CD4-positive, alpha-beta T cell treated with Interleukin-10 for 1 hour (primary cell): Measurements from ENCODE around the gene CPB2.

Experiments used
- DNase-seq: peaks from one replicate; pipeline ENCODE4 v3.0.0-alpha.2; 2020

The CPB2 gene

DNA sequence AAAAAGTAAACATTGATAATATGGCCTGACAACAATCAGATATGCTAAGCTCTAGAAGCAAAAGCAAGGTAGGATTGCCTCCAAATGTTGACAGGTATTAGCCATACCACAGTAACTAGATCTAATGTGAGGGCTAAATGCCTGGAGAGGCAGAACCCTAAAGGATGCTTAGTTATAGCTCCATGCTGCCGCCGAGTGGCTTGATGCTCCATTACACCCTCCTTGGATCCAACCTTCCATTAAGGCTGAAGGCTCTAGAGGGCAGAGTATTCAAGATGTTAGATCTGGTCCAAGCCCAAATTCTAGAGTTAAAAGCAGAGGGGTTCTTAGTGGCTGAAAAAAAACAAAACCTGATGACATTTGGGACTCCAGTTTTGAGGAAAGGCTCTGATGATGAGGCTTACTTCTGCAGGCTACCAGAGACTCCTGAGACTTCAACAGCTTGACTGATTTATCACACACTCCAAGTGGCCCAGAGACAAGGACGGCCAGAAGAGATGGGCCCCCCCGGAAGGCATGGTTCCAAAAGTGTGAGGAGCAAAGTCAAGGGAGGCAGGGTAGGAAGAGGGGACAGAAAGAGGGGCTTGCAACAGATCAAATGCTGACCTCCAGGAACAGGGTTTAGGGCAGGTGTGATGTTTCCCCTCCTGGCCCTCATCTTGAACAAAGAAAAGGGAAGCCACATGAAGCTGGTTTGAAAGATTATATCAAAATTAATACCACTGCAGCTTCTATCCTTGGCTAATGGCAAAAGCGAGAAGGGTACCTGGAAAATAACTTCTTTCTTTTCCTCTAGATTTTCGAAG is 21.9 kb upstream of the CPB2 start:
- peak; percentile 75 for DNase-seq

DNA sequence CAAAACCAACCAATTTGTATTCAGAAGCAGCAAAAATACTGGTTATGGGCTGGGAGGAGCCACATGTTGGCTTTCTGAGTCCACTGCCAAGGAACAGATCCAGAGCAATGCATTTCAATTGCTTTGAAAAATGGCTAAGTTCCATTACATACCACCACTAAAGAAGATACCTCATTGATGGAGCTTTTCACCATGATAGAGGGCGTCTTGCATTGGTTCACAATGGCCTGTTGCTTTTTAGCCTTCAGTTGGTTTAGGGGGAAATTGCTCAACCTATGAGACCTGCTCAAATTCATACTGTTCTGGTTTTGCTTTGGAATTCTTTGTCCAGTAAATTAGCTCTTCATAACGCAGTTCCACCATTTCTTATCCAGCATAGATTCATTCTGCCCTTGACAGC is 21.2 kb upstream of the CPB2 start:
- DNase-seq: no peak

DNA sequence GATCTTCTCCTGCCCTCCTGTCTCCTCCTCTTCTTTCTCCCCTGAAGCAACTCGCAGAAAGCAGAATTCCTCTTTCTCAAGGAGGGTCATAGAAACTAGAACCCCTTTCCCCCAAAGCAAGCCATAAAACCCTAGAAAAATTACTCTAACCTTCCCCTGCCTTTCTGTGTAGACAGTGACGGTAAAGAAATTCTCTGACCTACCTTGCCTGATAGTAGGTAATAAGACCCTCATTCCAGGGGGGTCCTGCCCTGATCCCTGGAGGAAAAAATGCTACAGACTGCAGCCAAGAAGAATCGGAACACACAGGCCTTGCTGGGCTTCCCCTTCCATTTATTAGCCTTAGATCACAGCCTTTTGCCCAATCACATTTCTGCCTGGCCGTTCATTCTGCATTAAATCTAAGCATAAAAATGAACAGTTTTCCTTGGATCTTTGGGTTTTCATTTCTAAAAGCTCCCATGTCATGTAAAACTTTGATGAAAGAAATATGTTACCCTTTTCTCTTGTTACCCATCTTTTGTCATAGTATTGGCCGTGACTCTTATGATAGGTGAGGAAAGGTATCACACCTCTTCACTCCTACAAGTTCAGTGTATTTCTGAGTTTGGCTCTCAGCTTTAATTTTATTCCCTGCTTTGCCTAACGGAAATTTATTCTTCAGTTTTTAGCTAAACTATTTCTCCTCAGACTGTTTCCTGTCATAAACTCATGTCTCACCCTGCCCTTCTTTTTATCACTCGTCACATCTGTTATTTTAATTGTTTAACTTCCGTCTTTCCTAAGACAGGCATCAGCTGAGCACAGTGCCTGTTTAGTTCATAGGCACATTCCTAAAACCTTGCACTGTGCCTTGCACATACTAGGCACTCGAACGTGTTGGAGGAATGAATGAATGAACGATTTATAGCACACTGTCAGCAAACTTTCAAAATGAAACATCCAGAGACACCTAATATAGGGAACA is 20.4 kb upstream of the CPB2 start:
- DNase-seq: peak; percentile 19

DNA sequence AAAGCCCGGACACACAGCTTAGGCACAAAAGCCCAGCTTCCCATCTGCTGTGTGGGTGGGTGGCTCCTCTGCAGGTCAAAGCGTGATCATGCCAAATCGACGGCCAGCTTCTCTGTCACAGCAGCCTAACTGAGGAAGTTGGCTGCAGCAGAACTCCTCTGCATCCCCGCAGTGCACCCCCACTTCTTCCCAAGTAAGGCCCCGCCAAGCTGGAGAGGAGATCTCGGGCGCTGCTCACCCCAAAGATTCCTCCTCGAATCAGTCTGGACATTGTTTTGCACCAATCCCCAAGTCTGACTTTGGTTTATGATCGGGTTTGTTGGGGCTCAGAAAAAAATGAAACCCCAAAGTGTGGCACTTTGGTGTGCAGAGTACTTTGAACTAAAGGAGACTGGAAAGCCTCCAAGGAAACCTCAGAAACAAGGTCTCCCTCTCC is 19.7 kb upstream of the CPB2 start:
- DNase-seq: peak; percentile 23

DNA sequence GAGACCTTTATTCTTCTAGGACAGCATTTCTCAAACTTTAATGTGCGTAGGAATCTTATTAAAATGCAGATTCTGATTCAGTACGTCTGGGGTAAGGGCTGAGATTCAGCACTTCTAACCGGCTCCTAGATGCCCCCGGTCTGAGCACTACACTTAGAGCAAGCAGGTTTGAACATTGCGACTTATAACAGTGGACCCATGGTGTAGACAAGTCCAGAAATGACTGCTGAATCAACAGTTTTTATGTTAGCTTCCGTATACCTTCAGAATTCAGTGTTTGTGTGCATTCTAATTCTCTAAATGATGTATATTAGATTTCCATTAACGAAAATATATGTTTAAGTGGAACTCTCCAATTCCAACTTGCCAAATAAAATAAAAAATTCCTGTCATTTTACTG is 17.5 kb upstream of the CPB2 start:
- no peak for DNase-seq

DNA sequence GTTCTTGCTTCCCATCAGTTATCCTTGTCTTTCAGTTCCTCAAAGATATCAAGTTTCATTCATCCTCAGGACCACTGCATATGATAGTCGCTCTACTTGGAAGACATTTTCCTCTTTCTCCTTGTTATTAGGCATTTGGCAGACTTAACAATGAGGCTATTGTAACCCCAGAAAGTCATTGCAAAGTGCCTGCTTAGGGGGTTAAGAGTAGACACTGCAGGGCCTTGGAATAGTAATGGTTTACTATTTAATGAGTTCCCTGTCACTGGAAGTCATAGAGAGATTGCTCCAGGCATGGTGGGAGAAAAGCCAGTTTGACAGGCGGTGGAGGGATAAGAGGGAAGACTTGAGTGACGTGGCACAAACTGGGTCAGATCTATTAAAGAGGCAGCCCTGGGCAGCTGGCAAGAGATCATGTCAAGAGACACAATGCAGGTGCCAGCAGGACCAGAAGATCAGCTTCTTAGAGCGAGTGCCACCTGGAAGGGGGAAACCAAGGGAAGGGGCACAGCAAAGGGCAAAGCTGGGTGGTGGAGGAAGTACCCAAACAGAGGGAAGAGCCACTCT is 16.8 kb upstream of the CPB2 start:
- no peak for DNase-seq

DNA sequence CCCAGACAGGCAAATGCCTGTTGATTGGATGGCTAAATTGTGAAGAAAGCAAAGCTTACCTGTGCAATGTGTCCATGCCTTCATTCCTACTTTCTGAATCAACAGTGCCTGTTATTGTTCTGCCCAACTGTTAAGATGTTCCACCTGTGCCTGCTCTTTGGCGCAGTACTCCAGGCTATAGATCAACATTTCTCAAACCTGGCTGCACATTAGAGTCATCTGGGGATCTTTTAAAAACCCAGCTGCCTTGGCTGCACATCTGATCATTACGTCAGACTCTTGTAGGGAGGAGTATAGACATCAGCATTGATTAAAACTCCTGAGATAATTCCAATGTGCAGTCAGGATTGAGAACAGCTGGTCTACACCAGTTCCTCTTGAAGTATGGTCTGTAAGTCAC is 16.2 kb upstream of the CPB2 start:
- no peak for DNase-seq

DNA sequence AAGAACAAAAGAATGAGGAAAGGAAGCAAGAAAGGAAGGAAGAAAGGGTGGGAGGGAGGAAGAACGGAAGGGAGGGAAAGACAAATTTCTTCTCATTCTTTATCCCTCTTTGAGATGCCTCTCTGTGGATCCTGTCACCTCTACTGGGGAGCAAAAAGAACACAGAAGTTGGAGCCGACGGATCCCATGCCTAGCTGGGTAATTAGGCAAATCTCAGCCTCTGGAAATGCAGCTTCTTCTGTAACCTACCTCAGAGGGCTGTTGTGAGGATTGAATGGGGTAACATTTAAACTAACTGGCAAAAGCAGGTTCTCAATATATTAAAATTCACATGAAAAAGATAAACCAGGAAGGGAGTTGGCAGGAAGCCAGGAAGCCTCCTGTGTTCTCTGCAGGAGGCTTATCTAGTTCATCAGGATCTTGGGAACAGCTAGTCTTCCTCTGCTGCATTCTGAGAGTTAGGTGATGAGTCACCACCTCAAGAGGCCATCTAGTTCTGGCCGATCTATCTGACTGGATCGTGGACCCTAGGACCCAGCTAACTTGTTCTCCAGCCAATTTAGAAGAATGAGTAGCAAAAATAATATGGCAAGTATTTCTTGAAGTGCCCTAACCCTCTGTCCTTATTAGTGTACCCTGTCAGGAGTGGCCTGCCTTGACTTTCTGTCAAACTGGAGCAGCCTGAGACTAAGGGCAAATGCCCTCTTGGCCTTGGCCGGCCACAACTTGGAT is 15.2 kb upstream of the CPB2 start:
- no peak for DNase-seq

DNA sequence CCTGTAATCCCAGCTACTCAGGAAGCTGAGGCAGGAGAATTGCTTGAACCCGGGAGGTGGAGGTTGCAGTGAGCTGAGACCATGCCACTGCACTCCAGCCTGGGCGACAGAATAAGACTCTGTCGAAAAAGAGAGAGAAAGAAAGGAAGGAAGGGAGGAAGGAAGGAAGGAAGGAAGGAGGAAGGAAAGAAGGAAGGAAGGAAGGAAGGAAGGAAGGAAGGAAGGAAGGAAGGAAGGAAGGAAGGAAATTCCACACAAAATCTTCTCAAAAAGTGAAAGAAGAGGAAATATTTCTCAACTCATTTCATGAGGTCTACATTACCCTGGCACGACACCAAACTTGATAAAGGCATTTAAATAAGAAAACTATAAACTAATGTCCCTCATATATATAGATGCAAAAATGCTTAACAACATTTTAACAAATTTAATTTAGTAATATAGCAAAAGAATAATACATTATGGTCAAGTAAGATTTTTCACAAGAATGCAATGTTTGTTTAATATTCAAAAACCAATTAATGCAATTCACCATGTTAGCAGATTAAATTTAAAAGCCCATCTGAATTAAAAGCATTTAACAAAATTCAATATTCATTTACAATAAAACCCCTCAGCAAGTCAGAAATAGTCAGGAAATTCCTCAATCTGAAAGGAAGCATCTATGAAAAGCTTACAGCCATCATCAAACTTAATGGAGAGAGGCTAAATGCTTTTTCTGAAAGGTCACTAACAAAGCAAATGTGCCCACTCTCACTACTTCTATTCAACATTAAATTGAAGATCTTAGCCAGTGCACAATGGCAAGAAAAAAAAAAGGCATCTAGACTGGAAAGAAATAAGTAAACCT is 12.0 kb upstream of the CPB2 start:
- no peak for DNase-seq

DNA sequence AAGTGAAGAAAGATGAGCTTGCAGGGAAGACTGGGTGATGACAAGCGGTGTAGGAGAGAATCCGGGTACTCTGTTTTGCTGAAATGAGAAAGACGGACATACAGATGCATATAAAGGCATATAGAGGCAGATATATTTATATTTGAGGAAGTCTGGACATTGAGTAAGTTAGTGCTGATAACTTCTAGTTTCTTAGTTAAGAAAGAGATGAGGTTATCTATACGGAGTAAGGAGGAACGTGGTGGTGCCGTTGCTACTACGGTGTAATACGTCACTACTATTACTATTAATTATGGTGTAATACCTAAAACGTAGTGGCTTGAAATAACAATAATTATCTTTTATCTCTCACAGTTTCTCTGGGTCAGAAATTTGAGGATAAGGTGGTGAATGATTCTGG is 9.8 kb upstream of the CPB2 start:
- DNase-seq: no peak

DNA sequence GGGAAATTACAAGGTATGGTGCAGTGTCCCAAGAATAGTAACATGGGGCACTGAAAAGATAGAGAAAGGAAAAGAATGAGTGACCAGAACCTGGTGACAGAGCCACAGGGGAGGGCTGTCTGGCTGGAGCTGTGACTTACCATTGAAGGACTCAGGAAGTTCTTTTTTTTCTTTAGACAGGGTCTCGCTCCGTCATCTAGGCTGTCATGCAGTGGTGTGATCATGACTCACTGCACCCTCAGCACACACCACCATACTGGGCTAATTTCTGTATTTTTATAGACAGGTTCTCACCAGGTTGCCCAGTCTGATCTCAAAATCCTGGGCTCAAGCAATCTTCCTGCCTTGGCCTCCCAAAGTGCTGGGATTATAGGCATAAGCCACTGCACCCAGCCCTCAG is 8.8 kb upstream of the CPB2 start:
- no peak for DNase-seq

DNA sequence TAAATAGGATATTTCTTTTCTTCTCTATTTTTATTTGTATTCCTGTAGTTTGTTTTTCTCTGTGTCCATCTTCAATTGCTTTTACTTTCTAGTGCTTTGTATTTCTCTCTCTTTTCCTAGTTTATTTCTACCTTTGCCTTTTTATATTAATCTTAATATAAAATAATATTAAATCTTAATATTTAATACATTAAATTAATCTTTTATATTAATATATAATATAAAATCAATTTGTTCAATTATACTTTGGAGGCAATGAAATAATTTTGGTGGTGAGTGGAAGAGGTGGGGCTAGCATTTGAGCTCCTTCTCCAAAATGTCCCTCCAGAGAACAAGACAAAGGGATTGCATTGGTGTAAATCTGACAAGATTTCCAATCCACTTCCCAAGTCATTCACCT is 6.3 kb upstream of the CPB2 start:
- no peak for DNase-seq

DNA sequence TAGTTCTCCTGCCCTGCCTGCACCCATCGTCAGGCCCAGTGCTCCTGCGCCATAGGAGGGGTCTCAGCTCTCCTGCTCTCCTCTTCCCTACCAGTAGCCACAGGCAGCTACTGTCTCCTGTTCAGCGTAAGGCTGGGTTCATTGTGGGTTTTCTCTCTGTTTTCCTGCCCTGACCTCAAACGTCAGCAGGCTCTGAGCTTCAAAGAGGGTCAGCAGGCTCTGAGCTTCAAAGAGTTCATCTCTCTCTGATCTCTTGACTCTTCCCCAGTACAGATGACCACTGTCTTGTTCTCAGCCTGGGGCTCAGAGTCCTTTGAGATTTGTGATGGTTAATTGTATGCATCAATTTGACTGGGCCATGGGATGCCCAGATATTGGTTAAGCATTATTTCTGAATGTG is 4.6 kb upstream of the CPB2 start:
- DNase-seq: no peak

DNA sequence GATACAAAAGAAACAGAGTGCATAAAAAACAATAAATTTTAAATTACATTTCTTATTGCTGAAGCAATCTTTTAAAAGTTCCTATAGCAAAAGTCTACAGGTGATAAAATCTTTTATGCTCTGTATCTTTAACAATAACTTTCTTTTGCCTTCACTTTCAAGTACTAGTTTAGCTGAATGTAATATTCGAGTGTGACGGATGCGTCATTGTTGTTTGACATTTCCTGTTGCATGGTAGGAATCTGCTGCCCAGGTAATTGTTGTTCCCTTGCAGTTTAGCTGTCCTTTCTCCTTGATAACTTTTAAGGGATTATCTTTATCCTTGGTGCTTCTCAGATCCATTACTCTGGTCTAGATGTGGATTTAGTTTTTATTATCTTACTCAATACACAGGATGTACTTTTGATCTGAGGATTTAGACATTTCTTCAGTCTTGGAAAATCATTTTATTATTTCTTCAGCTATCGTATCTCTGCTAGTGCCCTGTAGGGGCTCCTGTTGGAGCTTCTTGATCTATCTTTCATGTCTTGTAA is 2.1 kb upstream of the CPB2 start:
- DNase-seq: no peak

DNA sequence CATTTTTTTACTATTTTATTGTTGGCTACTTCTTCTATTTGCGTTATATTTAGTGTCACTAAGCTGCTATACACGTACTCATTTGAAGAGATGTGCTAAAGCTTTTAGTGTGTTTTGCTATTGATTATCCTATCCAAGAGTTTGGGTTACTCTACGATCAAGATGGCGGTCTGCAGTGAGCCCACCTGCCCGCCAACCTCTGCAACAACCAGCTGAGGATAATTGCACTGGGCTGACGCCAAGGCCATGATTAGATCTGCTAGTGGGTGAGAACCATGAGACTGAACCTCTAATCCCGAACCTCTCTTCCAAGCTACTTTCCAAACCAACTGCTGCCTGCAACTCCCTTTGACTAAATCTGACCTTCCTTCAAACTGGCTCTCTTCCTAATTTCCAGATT is 1.8 kb downstream of the CPB2 start:
- no peak for DNase-seq

DNA sequence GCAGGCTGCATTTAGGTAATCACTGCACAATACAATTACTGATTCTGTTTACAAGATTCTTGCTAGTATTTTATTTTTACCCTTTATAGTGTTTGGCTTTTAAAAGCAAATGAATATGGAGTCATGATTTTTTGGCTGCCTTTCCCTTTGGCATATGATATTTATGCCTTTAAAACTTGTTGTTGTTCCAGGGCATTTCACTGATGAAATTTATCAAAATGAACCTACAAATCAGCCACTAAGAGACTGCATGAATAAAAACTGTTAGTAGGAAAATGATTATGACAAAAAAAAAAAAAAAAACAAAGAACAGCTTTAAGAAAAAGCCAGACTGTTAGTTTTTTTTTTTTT is 2.6 kb downstream of the CPB2 start:
- no peak for DNase-seq

DNA sequence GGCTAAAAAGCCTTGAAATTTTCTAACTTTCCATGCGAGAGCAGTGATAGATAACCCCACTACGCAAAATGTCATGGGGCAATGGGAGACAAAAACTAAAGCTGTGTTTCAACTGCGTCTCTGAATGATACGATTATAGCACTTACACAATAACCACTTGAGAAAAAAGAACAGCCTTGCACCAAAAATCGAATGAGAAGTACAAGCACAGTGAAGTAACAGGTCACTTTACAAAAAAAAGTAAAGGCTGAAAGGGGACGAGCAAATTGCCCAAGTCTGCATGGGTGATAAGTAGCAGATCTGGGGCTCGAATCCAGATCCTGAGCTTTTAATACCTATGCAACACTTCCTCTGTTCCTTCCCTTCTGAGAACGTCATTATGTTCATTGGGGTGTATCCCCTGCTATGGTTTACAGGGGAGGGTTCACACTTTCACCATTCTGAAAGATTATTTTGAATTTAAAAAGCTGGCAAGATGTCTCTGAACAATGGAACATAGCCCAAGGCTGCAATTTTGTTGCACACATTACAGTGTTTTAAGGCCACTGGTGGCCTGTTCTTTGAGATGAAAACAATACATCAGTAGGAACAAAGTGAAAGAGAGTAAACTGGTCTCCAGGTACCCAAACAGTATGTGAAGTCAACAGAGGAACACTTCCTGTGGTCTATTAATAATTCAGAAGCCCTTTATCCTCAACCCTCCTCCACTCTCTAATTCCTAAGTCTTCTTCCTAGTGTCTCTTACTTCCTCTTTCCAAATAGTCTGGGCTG is 3.2 kb downstream of the CPB2 start:
- no peak for DNase-seq

DNA sequence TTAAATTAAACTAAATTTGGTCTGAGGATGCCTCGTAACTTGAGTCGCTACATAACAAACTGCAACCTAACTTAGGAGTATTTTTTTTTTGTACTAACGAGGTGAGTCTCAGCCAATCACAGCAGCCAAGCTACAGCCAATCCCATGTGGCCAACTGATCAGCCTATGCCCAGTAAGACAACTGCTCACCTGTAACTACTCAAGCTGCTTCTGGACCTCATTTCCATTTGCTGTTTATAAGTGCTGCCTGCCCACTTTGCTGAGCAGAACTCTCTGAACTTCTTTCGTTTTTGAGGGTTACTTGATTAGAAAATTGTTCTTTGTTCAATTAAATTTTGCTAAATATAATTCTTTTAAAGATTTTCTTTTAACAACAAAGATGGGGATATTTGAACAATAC is 3.8 kb downstream of the CPB2 start:
- DNase-seq: no peak

DNA sequence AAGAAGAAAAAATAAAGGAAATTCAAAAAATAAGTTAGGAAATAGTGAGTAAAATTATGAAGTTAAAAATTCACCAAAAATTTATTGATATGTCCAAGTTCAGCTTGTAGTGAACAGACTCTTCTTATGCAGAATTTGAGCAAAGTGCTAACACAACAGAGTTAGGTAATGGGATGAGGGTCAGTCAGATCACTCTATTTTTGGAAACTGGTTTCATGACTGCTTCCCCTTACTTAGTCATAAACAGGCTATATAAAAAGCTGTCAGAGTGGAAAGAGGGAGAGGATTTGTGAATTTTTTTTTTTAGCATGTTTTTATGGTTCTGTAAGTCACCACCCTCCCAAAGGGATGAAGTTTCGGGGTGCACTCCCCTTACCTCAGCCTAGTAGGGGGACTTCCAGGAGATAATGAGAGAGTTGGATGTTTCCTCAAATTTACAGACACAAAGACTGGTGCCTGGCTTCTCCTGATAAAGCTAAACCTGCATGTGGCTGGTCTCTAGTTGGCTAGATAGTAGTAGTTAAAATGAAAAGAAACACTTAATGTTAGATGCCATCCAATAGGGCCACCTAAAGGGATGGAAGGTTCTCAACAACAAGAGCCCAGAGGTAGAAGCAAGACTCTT is 4.5 kb downstream of the CPB2 start:
- DNase-seq: no peak

DNA sequence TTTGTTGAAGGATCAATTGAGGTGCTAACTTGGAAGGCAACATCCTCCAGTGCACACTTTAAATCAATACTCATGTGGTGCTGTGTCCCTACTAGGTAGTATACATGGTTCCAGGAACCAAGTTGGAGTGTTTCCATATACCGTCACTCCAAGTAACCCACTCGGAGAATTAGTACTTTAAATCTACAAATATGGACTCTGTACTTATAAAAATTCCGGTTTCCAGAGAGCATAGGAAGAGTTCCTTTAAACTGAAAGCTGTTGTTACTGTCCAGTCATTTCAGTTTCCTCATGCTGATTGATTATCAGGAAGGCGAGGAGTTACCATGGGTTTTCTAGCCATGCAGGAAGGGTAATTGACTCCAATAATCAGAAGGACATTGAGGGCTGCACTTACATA is 7.2 kb downstream of the CPB2 start:
- no peak for DNase-seq

DNA sequence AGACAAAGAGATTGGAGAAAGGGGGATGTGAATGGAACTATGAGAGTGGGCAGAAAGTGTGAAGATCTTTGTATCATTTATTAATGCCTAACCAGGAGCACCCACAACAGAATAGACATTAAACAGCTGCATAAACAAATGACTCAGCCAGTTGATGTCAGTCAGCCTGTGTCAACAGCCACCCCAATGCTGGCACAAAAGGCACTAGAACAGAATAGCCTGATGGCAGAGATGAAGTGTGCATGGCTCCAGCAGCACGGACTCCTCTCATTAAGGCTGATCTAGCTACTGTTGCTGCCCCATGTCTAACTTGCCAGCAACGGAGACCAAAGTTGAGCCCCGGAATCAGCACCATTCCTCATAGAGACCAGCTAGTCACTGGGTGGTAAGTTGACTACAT is 7.8 kb downstream of the CPB2 start:
- DNase-seq: no peak
